ENCODE results near the gene ZNF467. TPM values are rescaled to one million over a fixed set of nuclear protein-coding genes. Genes with fewer than 3 reads are reported as not detected.

Gene ZNF467
- total RNA-seq, 1 donor from 2014 or later: 7.0 TPM

- DNase-seq (ENCODE audit: low spot score): no peak
- intact Hi-C loops (cut with DNase I): no loop called here
Observed at GRCh38 chr7:149761307-149761706, 12.1 kb downstream of the ZNF467 start.

- intact Hi-C loops (cut with DNase I): no loop called here
- no peak for DNase-seq (ENCODE audit: low spot score)
Observed at GRCh38 chr7:149760538-149760937, 12.8 kb downstream of the ZNF467 start.

- DNase-seq (ENCODE audit: low spot score): no peak
- intact Hi-C loops (cut with DNase I): no loop called here
Observed at GRCh38 chr7:149759093-149759860, 14.1 kb downstream of the ZNF467 start.

- no peak for DNase-seq (ENCODE audit: low spot score)
- intact Hi-C loops (cut with DNase I): no loop called here
Observed at GRCh38 chr7:149753375-149754233, 19.8 kb downstream of the ZNF467 start.

- no peak for DNase-seq (ENCODE audit: low spot score)
- intact Hi-C loops (cut with DNase I): no loop called here
Observed at GRCh38 chr7:149752646-149753045, 20.7 kb downstream of the ZNF467 start.

GRCh38 chr7:149751043-149751775 lies 22.2 kb downstream of the ZNF467 start:
- intact Hi-C loops (cut with DNase I): no loop called here
- no peak for DNase-seq (ENCODE audit: low spot score)

GRCh38 chr7:149750122-149750845 lies 23.1 kb downstream of the ZNF467 start:
- no peak for DNase-seq (ENCODE audit: low spot score)
- intact Hi-C loops (cut with DNase I): no loop called here

GRCh38 chr7:149748076-149748874 lies 25.1 kb downstream of the ZNF467 start:
- intact Hi-C loops (cut with DNase I): no loop called here
- DNase-seq (ENCODE audit: low spot score): no peak

GRCh38 chr7:149743476-149744255 lies 29.7 kb downstream of the ZNF467 start:
- intact Hi-C loops (cut with DNase I): loop anchor here (2.0 to 5.0 kb wide), 2 partner anchors 41 to 81 kb away; no protein-coding TSS in a partner anchor
- no peak for DNase-seq (ENCODE audit: low spot score)

- peak; percentile 87 for DNase-seq (ENCODE audit: low spot score)
- intact Hi-C loops (cut with DNase I): loop anchor here (2.0 to 5.0 kb wide), 2 partner anchors 39 to 80 kb away; no protein-coding TSS in a partner anchor
Observed at GRCh38 chr7:149742075-149742701, 31.2 kb downstream of the ZNF467 start.

GRCh38 chr7:149741629-149742028 lies 31.8 kb downstream of the ZNF467 start:
- no peak for DNase-seq (ENCODE audit: low spot score)
- intact Hi-C loops (cut with DNase I): loop anchor here (2.0 to 5.0 kb wide), 2 partner anchors 39 to 79 kb away; no protein-coding TSS in a partner anchor

- DNase-seq (ENCODE audit: low spot score): no peak
- intact Hi-C loops (cut with DNase I): no loop called here
Observed at GRCh38 chr7:149736478-149737360, 36.7 kb downstream of the ZNF467 start.

- intact Hi-C loops (cut with DNase I): no loop called here
- DNase-seq (ENCODE audit: low spot score): no peak
Observed at GRCh38 chr7:149735779-149736477, 37.5 kb downstream of the ZNF467 start.

GRCh38 chr7:149735181-149735602 lies 38.2 kb downstream of the ZNF467 start:
- intact Hi-C loops (cut with DNase I): no loop called here

GRCh38 chr7:149734791-149735075 lies 38.7 kb downstream of the ZNF467 start:
- DNase-seq (ENCODE audit: low spot score): no peak
- intact Hi-C loops (cut with DNase I): no loop called here

More at GRCh38 chr7:149735181-149735602, 38.2 kb downstream of the ZNF467 start:
- DNase-seq (ENCODE audit: low spot score): no peak

Data from cardiac septum (tissue), 1 donor.